A549 (cell line): Measurements from ENCODE around the gene PDK2.

Source experiments
- CEBPB ChIP-seq, 2 experiments: fragments of >200 bp in 1 of 2; sonication (Bioruptor Twin) in 1 of 2; formaldehyde crosslinking in 1 of 2; IDR thresholded peaks; 2 replicates each; pipeline ENCODE4 v1.6.1; 2012 to 2016
- EHMT2 ChIP-seq: fragments of 200-600 bp; sonication (generic); IDR thresholded peaks from 2 replicates; pipeline ENCODE4 v1.6.1; 2016; ENCODE audit warnings: antibody characterized with exemption, low read depth, mild to moderate bottlenecking, moderate library complexity
- FOXS1 ChIP-seq: fragments of 250-450 bp; sonication (Bioruptor Pico); IDR thresholded peaks from 2 replicates; pipeline ENCODE4 v1.5.0; 2020; ENCODE audit warnings: mild to moderate bottlenecking, moderate library complexity
- POLR2A ChIP-seq: IDR thresholded peaks from 2 replicates; pipeline ENCODE4 v1.6.1; 2012; ENCODE audit warnings: mild to moderate bottlenecking, low read length
- RAD21 ChIP-seq, 2 experiments: fragments of >200 bp in 1 of 2; sonication (Bioruptor Twin) in 1 of 2; formaldehyde crosslinking in 1 of 2; IDR thresholded peaks in 1 of 2; conservative IDR thresholded peaks in 1 of 2; 2 replicates in 1 of 2; 3 replicates in 1 of 2; pipeline ENCODE4 v1.6.1; 2012 to 2018; ENCODE audit warnings: inconsistent platforms in 1 of 2
- ZC3H11A ChIP-seq: fragments of 450-650 bp; IDR thresholded peaks from 2 replicates; pipeline ENCODE4 v1.6.1; 2014; ENCODE audit warnings: antibody characterized with exemption, mild to moderate bottlenecking
- ZNF302 ChIP-seq: fragments of 250-450 bp; sonication (Bioruptor Pico); IDR thresholded peaks from 2 replicates; pipeline ENCODE4 v1.9.0; 2021; ENCODE audit warnings: inconsistent platforms, mild to moderate bottlenecking, moderate library complexity
- TF ChIP-seq, protein P1 (sequence below): fragments of 450-650 bp; IDR thresholded peaks from 2 replicates; pipeline ENCODE4 v1.6.1; 2014; ENCODE audit warnings: antibody characterized with exemption
- TF ChIP-seq, protein P2 (sequence below): fragments of >200 bp; sonication (Bioruptor Twin); formaldehyde crosslinking; IDR thresholded peaks from 3 replicates; pipeline ENCODE4 v1.5.1; 2016

DNA sequence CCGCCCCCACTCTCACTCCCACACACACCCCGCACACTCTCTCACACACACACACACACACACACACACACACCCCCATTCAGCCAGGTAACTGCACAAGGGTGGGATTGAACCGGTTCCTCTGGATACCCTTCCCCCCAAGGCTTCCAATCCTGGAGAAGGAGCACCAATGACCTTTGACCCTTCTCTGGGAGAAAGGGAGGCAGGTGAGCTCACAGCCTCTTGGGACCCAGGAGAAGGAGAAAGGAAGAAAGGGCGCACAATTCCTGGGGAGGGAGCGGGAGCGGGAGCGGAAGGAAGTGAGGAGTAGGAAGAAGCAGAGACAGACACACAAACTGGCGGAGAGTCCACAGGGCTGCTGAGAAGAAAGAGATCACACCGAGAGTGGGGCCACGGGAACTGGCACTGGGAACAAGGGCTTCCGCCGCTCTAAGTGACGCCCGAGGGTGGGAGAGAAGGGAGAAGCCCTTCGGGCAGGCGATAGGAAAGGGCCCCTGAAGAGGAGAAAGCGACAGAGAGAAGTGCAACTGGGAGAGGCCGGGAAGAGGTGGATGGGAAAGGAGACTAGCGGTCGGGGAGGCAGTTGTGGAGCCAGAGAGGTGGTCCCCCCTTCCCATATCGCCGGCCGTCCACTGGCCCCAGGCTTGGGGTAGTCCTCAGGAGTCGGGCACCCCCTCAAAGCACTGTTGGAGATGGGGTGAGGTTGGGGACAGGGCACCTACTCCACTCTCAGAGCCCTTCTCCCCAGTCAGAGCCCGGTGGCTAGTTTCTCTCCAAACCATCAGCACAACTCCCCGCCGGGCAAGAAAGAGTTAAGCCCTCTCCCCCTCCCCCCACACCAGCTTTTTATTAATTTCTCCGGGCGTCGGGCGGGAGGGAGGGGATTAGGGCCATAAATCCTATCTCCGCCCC, 33.5 kb downstream of the PDK2 start:
- TF ChIP-seq, protein P1, sequence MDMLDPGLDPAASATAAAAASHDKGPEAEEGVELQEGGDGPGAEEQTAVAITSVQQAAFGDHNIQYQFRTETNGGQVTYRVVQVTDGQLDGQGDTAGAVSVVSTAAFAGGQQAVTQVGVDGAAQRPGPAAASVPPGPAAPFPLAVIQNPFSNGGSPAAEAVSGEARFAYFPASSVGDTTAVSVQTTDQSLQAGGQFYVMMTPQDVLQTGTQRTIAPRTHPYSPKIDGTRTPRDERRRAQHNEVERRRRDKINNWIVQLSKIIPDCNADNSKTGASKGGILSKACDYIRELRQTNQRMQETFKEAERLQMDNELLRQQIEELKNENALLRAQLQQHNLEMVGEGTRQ, result no peak
- no peak for TF ChIP-seq FOXS1 (CRISPR knock-in tag)
- TF ChIP-seq, protein P2, sequence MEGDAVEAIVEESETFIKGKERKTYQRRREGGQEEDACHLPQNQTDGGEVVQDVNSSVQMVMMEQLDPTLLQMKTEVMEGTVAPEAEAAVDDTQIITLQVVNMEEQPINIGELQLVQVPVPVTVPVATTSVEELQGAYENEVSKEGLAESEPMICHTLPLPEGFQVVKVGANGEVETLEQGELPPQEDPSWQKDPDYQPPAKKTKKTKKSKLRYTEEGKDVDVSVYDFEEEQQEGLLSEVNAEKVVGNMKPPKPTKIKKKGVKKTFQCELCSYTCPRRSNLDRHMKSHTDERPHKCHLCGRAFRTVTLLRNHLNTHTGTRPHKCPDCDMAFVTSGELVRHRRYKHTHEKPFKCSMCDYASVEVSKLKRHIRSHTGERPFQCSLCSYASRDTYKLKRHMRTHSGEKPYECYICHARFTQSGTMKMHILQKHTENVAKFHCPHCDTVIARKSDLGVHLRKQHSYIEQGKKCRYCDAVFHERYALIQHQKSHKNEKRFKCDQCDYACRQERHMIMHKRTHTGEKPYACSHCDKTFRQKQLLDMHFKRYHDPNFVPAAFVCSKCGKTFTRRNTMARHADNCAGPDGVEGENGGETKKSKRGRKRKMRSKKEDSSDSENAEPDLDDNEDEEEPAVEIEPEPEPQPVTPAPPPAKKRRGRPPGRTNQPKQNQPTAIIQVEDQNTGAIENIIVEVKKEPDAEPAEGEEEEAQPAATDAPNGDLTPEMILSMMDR, result no peak
- no peak for TF ChIP-seq POLR2A
- TF ChIP-seq EHMT2, result no peak
- no peak for TF ChIP-seq RAD21 (conservative IDR thresholded peaks at IDR 0.05 in 1 of 2, IDR thresholded peaks at IDR 0.05 in 1 of 2)
- TF ChIP-seq ZC3H11A, result no peak
- no peak for TF ChIP-seq ZNF302
- no peak for TF ChIP-seq CEBPB (IDR thresholded peaks at IDR 0.05)
